OCI-LY7 (cell line): Measurements from ENCODE around the gene ANKRD34A. TPM values are rescaled to one million over a fixed set of nuclear protein-coding genes. Genes with fewer than 3 reads are reported as not detected.

Experiments used
- BruUV-seq: library from RNA; stranded (reverse); fragments of 400-500 nt; replicated peaks from 2 replicates; lab custom pipeline; 2021; lab: Mats Ljungman, UMichigan
- CTCF ChIA-PET: fragments of 300-600 bp; sonication (Branson Sonifier 250); formaldehyde crosslinking; loops from one replicate; lab custom pipeline; 2022; ENCODE audit warnings: antibody characterized with exemption; ENCODE audit not compliant: unreplicated experiment; lab: Charles Lee
- POLR2A ChIA-PET: fragments of 300-600 bp; sonication (Branson Sonifier 250); formaldehyde crosslinking; loops from one replicate; lab custom pipeline; 2022; ENCODE audit warnings: antibody characterized with exemption; lab: Charles Lee
- DNase-seq: peaks from one replicate; pipeline ENCODE4 v3.0.0-alpha.2; 2015; ENCODE audit warnings: low spot score
- H2AFZ ChIP-seq: fragments of 200-600 bp; sonication (generic), shearing (Covaris generic); 2 replicates; pipeline ENCODE4 v1.6.1; 2014; ENCODE audit warnings: mild to moderate bottlenecking, antibody characterized with exemption, low read length, moderate library complexity
- H3K27ac ChIP-seq: fragments of 200-600 bp; sonication (generic); 2 replicates; pipeline ENCODE4 v1.5.1; 2014; ENCODE audit warnings: mixed run types, low read depth, mild to moderate bottlenecking, moderate library complexity, low read length, inconsistent platforms; ENCODE audit not compliant: poor library complexity, severe bottlenecking
- H3K36me3 ChIP-seq: fragments of 200-600 bp; sonication (generic); 2 replicates; pipeline ENCODE4 v1.6.1; 2014; ENCODE audit warnings: mild to moderate bottlenecking, antibody characterized with exemption, low read length, moderate library complexity, mixed read lengths; ENCODE audit not compliant: insufficient read depth
- H3K4me1 ChIP-seq: fragments of 200-600 bp; sonication (generic); 2 replicates; pipeline ENCODE4 v1.5.1; 2014; ENCODE audit warnings: mild to moderate bottlenecking, low read length; ENCODE audit not compliant: insufficient read depth, poor library complexity, severe bottlenecking
- H3K4me2 ChIP-seq: fragments of 200-600 bp; sonication (generic); 2 replicates; pipeline ENCODE4 v1.6.1; 2014; ENCODE audit warnings: mild to moderate bottlenecking, low read length
- H3K4me3 ChIP-seq: fragments of 200-600 bp; sonication (generic); 2 replicates; pipeline ENCODE4 v1.5.1; 2014; ENCODE audit warnings: mild to moderate bottlenecking, low read depth, low read length; ENCODE audit not compliant: poor library complexity, severe bottlenecking
- H3K79me2 ChIP-seq: fragments of 200-600 bp; sonication (generic); 2 replicates; pipeline ENCODE4 v1.6.1; 2016; ENCODE audit warnings: low read depth, mild to moderate bottlenecking, low read length, moderate library complexity, mixed read lengths; ENCODE audit not compliant: insufficient read depth
- H3K9me2 ChIP-seq: fragments of 200-600 bp; sonication (generic); 2 replicates; pipeline ENCODE4 v1.6.1; 2016; ENCODE audit warnings: mild to moderate bottlenecking, low read length, mixed read lengths; ENCODE audit not compliant: insufficient read depth
- H3K9me3 ChIP-seq: fragments of 200-600 bp; sonication (generic); 2 replicates; pipeline ENCODE4 v1.6.1; 2014; ENCODE audit warnings: mild to moderate bottlenecking, mixed run types, low read length, mixed read lengths
- H4K20me1 ChIP-seq: fragments of 200-600 bp; sonication (generic); 2 replicates; pipeline ENCODE4 v1.6.1; 2014; ENCODE audit warnings: mild to moderate bottlenecking, antibody characterized with exemption, low read length, moderate library complexity, mixed read lengths; ENCODE audit not compliant: insufficient read depth
- CTCF ChIP-seq: fragments of 200-600 bp; sonication (generic); conservative IDR thresholded peaks from 2 replicates; pipeline ENCODE4 v1.5.1; 2014; ENCODE audit warnings: mild to moderate bottlenecking, antibody characterized with exemption, low read length, moderate library complexity, mixed read lengths
- EZH2phosphoT487 ChIP-seq: fragments of 200-600 bp; sonication (generic); IDR thresholded peaks from 2 replicates; pipeline ENCODE4 v1.6.1; 2018; ENCODE audit warnings: low read depth, borderline replicate concordance, mild to moderate bottlenecking, mixed run types, antibody characterized with exemption, low read length, moderate library complexity, mixed read lengths
- intact Hi-C: fragments of 100-400 bp; cut with micrococcal nuclease; formaldehyde crosslinking; loops from one replicate; pipeline ENCODE4 v1.10.0; 2022; ENCODE audit not compliant: unreplicated experiment
- total RNA-seq, 2 experiments: library from RNA; depleted of rRNA in 1 of 2; stranded (reverse); fragments of >200 nt in 1 of 2; shearing (Covaris generic) in 1 of 2; gene quantifications; 2 replicates each; pipeline ENCODE4 v1.2.3, GENCODE V29; 2014 to 2022

ANKRD34A gene
- total RNA-seq, 2 experiments from 2014 or later = 1.9 to 4.8 TPM

- intact Hi-C loops = no loop called here
- TF ChIP-seq CTCF (no peak), EZH2phosphoT487 (no peak)
- H3K9me3 ChIP-seq = no peaks in the 10 kb centered on the region
- no peak overlapping the region for H3K4me2 ChIP-seq
- no peaks in the 10 kb centered on the region for H3K79me2 ChIP-seq
- POLR2A ChIA-PET = interaction anchor here (0.6 to 4.0 kb wide), 7 partner anchors 9 to 55 kb away, joined by 3 to 16 read pairs (median 5); partner anchors contain the start of genes ANKRD34A, LIX1L, POLR3GL and RBM8A
- no peak overlapping the region for H3K4me3 ChIP-seq
- CTCF ChIA-PET = no interaction called here
- DNase-seq = no peak
- H3K9me2 ChIP-seq = no peaks in the 10 kb centered on the region
- no TSS peak for BruUV-seq
- no peaks in the 10 kb centered on the region for H4K20me1 ChIP-seq
- H2AFZ ChIP-seq = no peak overlapping the region
- peaks cover 6% of the 10 kb centered on the region for H3K4me1 ChIP-seq
- peaks cover 34% of the 10 kb centered on the region for H3K36me3 ChIP-seq
- H3K27ac ChIP-seq = no peak overlapping the region
These were observed 21.5 kb downstream of the ANKRD34A start for GRCh38 chr1:145942871-145943270.

GRCh38 chr1:145942405-145942804, 22.0 kb downstream of the ANKRD34A start:
- Histone ChIP-seq H4K20me1 (no peaks in the 10 kb centered on the region), H3K79me2 (no peaks in the 10 kb centered on the region), H3K4me3 (no peak overlapping the region), H3K27ac (no peak overlapping the region), H3K9me2 (no peaks in the 10 kb centered on the region), H3K9me3 (no peaks in the 10 kb centered on the region), H2AFZ (no peak overlapping the region), H3K4me1 (peaks cover 6% of the 10 kb centered on the region), H3K4me2 (no peak overlapping the region), H3K36me3 (peaks cover 36% of the 10 kb centered on the region)
- no TSS peak for BruUV-seq
- no peak for DNase-seq
- ChIA-PET POLR2A (interaction anchor here (0.7 to 4.0 kb wide), 6 partner anchors 10 to 56 kb away, joined by 3 to 16 read pairs (median 6); partner anchors contain the start of genes ANKRD34A, LIX1L, POLR3GL and RBM8A), CTCF (no interaction called here)
- intact Hi-C loops = no loop called here
- TF ChIP-seq EZH2phosphoT487 (no peak), CTCF (no peak)

GRCh38 chr1:145937436-145937835, 26.9 kb downstream of the ANKRD34A start:
- Histone ChIP-seq H3K79me2 (no peaks in the 10 kb centered on the region), H2AFZ (no peak overlapping the region), H3K4me3 (no peak overlapping the region), H3K36me3 (peaks cover 33% of the 10 kb centered on the region), H3K27ac (no peak overlapping the region), H4K20me1 (no peaks in the 10 kb centered on the region), H3K4me1 (peaks cover 23% of the 10 kb centered on the region), H3K9me2 (no peaks in the 10 kb centered on the region), H3K4me2 (no peak overlapping the region), H3K9me3 (no peaks in the 10 kb centered on the region)
- intact Hi-C loops = no loop called here
- no peak for TF ChIP-seq CTCF
- TF ChIP-seq EZH2phosphoT487 = no peak
- DNase-seq = no peak
- POLR2A ChIA-PET = no interaction called here
- no TSS peak for BruUV-seq
- CTCF ChIA-PET = no interaction called here
